SIG-M5 (cell line): ENCODE results near the gene CALCOCO2.
"Not testable (repeated sequence)": the region's sequence is repeated elsewhere in the genome, so short reads cannot be mapped to it uniquely, and the experiment has no call there.

ENCODE experiments used
- DNase-seq: peaks from one replicate; lab custom pipeline; 2025; lab: John Stamatoyannopoulos, UW

CALCOCO2 gene

DNA sequence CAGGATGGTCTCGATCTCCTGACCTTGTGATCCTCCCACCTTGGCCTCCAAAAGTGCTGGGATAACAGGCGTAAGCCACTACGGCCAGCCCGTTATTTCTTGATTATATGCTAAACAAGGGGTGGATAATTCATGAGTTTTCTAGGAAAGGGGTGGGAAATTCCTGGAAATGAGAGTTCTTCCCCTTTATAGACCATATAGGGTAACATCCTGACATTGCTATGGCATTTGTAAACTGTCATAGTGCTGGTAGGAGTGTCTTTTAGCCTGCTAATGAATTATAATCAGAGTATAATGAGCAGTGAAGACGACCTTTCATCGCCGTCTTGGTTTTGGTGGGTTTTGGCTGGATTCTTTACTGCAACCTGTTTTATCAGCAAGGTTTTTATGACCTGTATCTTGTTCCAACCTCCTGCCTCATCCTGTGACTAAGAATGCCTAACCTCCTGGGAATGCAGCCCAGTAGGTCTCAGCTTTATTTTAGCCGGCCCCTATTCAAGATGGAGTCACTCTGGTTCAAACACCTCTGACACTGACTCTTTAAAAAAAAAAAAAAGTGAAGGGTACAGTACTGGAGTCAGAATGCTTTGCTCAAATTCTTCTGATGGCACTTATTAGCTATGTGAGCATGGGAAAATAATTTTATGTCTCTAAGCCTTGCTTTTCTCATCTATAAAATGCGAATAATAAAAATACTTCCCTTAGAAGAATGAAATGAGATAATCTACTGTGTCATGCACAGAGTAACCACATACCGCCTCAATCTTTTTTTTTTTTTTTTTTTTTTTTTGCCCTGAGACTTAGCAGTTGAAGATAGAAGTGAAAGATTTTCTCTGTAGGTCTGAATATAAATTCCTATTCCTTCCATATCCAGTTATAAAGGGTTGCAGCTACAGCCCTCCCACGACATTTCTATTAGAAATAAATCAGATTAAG is 5.1 kb upstream of the CALCOCO2 start:
- DNase-seq: no peak

DNA sequence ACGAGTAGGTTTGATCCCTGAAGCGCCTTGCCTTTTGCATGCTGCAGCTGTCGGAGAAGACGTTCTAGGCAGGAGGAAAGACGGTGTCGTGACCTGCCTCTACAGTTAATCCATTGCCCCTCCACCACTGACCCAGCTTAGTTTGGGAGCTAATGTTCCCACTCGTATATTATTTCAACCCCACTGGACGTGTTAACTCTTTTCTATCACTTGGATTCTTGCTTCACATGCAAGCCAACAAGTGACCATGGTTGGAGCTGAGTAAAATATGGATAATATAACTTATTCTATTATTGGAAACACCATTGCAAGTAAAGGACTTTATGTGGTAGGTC is 681 bp downstream of the CALCOCO2 start:
- DNase-seq: no peak

DNA sequence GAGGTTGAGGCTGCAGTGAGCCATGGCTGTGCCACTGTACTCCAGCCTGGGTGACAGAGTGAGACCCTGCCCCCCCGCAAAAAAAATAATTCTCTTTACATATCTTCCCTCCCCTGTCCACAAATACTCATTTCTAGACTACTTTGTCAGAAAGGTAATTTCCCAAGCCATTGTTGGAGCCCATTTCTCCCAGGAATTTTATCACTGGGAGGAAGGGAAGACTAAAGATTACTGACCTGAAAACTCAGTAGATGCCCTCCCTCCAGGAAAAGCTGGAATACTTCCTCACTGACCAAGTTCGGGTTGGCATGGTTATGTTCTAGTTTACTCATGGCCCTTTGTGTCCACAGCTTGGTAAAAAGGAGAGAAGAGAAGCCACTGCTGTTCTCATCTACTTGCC is 4.1 kb downstream of the CALCOCO2 start:
- no peak for DNase-seq

DNA sequence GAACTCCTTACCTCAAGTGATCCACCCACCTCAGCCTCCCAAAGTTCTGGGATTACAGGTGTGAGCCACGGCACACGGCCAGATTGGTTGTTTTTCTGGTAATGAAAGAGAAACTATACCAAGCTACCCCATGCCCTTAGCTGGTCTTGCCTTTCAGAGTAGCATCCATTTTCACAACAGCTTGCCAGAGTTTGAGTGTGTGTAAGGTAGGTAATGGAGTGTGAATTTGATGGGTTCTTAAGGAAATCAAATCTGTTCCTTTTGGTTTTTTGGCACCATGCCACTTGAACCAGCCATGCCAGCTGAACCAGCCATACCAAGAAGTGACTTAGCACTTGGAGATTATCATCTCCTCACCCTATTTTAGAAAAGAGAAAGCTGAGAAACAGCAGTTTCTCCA is 5.1 kb downstream of the CALCOCO2 start:
- DNase-seq: no peak

DNA sequence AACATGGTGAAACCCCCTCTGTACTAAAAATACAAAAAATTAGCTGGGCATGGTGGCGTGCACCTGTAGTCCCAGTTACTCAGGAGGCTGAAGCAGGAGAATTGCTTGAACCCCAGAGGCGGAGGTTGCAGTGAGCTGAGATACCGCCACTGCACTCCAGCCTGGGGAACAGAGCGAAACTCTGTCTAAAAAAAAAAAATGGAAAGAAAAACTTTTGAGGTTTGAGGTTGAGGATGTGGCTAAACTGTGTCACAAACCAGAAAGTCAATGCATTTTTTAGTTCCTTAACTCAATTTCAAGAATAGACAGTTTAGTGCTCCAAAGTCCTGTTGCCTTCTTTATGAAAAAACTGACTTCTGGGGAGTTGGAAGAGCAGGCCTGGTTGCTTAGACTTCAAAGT is 6.6 kb downstream of the CALCOCO2 start:
- peak; percentile 72 for DNase-seq

DNA sequence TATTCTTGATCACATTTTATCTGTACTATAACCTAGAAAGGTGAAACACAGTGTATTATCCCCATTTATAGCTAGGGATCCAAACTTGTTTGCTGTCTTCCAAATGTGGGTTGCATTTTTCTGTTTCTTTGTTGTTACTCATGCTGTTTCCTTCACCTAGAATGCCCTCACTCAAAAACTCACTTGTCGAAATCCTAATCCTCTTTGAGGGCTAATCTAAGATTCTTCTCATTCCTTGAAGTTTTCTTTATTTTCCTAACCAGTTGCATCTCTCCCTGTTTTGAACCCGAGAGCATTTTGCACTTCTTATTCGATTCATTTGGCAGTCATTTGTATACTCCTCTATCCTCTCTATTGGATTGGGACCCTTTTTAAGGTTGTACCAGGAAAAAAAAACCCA is 9.6 kb downstream of the CALCOCO2 start:
- DNase-seq: no peak

DNA sequence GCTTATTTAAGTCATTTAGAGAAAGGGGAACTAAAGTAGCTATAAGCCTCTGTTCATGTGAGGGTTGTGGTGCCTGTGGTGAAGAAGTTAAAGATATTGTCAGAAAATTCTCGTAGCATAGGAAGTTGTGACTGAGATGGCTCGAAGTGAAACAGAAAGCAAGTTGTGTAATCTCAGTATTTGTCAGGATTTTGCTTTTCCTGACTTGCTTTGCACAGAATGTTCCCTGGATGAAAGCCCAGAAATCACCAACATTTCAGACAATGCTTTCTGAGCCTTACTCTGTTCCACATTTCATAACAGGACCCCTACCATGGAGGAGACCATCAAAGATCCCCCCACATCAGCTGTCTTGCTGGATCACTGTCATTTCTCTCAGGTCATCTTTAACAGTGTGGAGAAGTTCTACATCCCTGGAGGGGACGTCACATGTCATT is 10.6 kb downstream of the CALCOCO2 start:
- peak; percentile 93 for DNase-seq

DNA sequence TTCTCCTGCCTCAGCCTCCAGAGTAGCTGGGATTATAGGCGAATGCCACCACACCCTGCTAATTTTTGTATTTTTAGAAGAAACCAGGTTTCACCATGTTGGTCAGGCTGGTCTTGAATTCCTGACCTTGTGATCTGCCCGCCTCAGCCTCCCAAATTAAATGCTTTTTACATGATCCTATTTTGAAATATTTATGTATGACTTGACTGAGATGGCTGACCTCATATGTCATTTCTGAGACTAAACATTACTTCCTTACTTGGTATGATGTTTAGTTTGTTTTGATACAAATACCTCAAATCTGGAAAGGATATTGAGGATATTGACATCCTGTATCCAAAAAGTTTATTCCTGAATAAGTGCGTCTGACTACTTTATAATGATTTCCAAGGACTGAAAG is 11.9 kb downstream of the CALCOCO2 start:
- no peak for DNase-seq

DNA sequence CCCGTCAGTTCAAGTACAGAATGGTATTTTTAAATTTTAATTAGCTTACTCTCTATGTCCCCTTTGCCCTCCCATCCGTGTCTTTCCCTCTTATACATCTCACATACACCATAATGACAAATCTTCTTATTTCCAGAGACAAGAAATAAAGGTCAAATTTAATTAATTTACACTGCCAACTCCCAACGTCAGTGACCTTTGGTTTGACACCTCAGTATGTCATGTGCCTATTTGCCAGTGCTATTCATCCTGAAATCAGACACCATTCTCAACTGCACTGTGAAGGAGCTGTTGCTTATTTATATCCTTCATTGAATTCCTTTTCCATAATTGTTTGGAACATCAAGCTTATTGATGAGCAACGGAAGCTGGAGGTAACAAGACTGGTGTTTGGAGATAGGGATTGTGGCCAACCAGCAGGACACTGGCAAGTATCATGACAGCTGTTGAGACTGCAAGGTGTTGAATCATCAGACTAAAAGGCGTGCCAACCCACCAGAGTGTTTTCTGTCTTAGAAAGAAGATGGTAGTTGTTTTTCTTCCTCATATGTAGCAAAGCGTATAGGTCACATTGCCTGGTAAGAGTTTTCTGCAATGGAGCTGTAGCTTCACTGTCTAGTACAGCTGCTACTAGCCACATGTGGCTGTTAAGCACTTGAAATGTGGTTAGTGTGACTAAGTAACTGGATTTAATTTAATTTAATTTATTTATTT is 12.5 kb downstream of the CALCOCO2 start:
- no peak for DNase-seq

DNA sequence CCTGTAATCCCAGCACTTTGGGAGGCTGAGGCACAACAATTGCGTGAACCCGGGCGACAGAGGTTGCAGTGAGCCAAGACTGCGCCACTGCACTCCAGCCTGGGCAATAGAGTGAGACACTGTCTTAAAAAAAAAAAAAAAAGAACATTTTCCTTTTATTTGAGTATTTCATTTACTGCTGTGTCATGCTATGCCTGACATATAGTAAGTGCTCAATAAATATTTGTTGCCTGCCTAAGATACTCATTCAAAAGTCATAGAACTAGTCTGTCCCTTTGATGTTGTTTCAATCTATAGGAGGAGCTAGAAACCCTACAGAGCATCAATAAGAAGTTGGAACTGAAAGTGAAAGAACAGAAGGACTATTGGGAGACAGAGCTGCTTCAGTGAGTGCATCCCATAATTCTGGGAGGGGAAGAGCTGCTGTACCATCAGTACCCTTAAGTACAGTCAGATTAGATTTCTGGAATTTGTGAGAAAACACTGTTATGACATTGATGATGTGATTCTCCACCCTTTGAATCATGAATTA is 20.0 kb downstream of the CALCOCO2 start:
- DNase-seq: no peak

DNA sequence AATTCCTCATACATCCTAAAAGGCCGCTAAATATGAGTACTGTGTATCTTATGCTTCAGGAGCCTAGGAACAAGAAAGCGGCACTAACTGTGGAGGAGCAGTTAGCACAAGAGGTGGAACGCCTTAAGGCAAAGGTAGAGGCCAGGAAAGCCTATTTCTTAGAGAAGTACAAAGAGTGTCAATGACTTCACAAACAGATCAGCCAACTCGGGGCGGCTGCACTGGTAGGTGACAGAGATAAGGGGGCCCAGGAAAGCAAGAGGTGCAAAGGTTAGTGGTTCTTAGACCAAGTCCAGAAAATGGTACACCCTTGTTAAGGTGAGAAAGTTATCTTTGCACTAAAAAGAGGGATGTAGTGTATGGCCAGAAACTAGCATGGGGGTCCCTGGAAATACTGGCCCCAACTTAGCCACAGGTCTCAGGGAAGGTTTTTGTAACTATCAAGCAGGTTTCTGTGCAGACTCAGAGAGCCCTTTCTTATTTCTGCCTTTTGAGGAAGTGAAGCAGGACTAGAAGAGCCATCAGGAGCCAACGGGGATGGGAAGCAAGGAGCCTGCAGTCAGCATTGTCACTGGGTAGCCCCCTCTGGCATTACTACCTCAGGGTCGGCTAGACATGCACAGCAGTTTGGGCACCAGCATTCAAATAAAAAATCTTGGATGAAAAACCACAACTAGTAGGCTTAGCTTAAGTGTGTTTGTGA is 24.1 kb downstream of the CALCOCO2 start:
- no peak for DNase-seq

DNA sequence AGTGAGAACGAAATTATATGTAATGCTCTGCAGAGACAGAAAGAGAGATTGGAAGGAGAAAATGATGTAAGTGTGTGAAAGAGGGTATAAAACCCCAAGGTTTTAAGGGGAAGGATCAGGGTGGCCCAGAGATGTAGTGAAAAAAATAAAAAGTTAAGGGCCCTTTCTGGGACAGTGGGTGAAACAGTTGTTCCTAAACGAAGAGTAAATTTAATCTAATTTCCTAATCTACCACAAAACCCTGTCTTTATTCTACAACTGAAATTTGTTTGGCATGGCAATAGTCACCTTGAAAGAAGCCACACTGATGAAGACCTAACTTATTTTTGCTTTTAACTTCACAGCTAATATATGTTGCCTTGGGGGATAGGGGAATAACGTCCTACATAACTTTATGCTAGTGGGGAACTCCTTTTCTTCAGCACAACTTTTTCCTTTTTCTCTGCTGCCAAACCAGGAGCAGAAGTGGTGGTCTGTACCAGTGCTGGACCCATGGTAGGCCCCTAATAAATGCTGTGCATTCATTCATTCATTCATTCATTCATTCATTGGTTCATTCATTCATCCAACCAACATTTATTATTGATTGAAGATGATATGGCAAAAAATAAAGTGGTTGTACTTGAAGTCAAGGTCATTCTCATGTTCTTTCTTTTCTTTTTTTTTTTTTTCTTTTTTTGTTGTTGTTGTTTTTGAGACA is 25.4 kb downstream of the CALCOCO2 start:
- DNase-seq: no peak

DNA sequence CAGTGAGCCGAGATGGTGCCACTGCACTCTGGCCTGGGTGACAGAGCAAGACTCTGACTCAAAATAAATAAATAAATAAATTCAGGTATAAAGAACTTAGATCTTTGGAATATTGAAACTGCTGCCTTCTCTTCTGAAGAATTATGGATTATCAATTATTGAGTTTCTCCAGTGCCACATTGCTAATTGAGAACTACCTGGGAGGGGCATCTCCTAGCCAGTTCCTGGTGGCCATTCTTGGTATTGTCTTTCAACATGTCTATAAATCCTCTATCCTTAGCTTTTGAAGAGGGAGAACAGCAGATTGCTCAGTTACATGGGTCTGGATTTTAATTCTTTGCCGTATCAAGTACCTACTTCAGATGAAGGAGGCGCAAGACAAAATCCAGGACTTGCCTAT is 29.2 kb downstream of the CALCOCO2 start:
- no peak for DNase-seq

DNA sequence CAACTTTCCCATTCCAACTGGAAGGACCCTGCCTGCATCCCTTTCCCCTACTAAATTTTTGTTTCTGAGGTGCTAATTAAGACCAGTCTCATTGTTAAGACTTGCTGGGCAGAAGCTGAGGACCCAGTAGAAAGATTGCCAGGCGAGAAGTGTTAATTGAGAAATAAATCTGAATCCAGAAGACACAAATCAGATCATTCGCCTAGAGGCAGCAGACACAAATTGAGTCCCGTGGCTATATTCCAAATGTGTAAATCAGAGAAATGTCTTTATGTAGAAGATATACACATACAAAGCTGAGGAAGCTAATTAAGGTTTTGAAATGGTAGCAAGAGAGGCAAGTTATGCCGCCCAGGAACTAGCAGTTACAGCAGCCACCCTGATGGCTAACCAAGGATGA is 29.6 kb downstream of the CALCOCO2 start:
- no peak for DNase-seq

DNA sequence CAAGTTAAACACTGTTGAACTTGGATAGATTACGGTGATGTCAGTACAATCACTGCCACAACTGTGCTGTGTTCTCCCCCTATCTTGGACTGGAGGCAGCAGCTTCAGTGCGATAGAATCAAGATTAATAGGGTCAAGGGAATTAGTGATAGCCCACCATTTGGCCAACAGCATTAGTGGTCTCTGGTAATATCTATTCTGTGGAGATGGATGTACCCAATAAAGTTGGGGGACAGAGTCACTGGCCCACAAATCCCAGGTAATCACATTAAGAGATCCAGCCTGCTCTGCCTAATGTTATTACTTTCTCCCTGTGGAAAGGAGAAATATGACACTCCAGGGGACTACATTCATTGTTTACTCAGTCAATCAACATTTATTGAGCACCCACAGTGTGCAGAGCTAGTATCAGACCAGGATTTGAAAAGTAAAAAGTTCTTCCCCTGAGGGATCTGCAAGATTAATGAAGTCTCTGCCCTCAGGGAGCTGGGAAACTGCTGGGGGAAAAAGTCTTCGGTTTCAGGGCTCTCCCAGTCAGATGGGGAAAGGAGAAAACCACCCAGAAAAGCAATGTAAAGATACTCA is 38.2 kb downstream of the CALCOCO2 start:
- DNase-seq: no peak

DNA sequence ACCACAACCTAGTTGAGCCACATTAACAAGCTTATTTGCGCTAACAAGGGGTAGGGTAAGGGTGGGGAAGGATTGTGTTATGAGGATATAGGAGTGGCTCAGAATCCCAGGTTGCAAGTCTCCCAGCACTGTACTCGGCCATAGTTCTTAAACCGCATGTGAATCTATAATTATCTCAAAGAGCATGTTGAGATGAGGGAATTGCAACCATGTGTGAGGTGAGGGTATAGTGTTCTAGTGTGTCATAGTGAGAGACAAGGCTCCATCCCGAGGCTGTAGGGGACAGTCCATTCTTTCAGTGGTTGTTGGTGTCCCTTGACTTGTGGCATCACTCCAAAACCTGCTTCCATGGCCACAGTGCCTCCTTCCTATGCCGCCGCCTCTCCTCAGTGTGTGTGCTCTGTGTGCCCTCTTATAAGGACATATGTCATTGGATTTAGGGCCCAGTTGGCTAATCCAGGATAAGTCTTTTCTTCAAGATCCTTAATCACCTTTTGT is 39.0 kb downstream of the CALCOCO2 start:
- no peak for DNase-seq

DNA sequence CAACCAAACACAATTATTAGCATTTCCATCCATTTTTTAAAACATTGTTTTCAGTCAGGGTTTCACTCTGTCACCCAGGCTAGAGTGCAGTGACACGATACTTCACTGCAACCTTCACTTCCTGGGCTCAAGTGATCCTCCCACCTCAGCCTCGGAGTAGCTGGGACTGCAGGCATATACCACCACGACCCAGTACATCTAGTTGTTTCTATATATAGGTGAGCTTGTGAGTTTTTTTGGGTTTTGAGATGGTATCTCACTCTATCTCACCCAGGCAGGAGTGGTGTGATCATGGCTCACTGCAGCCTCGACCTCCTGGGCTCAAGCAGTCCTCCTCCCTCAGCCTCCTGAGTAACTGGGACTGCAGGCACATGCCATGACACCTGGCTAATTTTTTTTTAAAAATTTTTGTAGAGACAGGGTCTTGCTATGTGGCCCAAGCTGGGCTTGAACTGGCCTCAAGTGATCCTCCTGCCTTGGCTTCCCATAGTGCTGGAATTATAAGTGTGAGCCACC is 40.3 kb downstream of the CALCOCO2 start:
- no peak for DNase-seq

DNA sequence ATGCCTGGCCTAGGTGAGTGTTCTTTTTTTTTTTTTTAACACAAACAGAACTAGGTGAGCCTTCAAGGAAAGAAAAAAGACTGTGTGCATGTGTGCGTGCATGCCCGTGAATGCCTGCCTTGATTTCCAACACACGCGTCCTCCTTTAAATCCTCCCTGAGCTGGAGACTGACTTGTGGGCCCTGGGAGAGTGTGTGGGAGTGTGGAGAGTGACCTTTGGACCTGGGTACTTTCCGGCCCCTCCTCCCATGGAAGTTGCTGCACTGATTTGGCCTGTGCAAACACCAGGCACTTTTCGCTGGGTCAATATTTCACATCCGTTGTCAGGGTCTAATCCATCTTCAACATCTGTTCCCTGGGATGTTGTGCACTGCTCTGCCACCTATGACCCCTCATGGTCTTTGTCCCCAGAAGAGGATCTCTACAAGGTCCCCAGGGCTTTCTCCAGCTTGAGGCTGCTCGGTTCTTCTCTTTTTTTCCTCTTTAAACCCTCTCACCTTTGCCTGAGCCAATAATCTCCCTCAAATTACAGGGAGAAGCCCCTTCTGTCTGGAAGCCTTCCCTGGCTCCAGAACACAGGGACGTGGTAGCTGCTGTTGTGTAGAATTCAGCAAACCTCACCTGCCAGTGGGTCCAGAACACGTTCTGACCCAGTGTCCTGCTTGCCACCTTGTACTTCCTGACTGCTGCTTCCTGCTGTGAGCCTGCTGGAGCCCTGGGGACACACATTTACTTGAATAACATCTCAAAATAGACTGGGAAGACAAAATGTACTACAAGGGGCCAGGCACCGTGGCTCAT is 40.9 kb downstream of the CALCOCO2 start:
- no peak for DNase-seq

DNA sequence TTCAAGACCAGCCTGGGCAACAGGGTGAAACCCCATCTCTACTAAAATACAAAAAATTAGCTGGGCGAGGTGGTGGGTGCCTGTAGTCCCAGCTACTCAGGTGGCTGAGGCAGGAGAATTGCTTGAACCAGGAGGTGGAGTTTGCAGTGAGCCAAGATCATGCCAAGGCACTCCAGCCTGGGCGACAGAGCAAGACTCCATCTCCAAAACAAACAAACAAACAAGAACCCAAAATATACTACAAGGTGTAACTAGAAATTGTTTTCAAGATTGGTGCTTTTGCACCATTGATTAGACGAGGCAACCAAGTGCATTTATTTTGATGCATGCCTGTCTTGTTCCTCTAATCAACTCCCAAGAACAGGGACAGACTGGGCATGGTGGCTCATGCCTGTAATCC is 41.6 kb downstream of the CALCOCO2 start:
- DNase-seq: not testable (repeated sequence)

DNA sequence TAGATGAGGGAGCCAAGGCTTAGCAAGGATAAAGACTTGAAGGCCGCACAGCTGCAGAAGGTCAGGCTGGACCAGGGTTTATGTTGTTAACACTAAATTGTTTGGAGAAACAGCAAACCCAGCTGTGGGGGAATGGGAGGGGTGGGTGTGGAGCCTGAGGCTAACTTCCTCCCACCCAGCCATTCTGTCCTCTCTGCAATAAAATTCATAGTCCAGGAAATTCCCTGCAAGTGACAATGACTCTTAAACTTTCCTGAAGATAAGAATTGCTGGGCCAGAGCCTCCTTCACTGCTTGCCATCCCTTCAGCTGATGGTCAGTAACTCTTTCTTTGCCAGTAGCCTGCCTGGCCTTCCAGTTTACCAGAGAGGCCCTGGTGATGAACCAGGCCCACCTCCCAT is 42.4 kb downstream of the CALCOCO2 start:
- no peak for DNase-seq
